MCF 10A (cell line): Measurements from ENCODE around the gene PM20D1. TPM values are rescaled to one million over a fixed set of nuclear protein-coding genes. Genes with fewer than 3 reads are reported as not detected.
"Not testable (repeated sequence)": the region's sequence is repeated elsewhere in the genome, so short reads cannot be mapped to it uniquely, and the experiment has no call there.

Experiments used
- BruUV-seq: library from RNA; stranded (reverse); fragments of 400-500 nt; replicated peaks from 2 replicates; lab custom pipeline; 2021; lab: Mats Ljungman, UMichigan
- CTCF ChIA-PET: fragments of 300-600 bp; sonication (Branson Sonifier 250); formaldehyde crosslinking; extraction: SDS; loops from one replicate; lab custom pipeline; 2021; ENCODE audit warnings: antibody characterized with exemption, inconsistent platforms; lab: Yijun Ruan, JAX
- POLR2A ChIA-PET: fragments of 300-600, 350-650 bp; sonication (Branson Sonifier 250); formaldehyde crosslinking; extraction: SDS; loops from one replicate; lab custom pipeline; 2020; ENCODE audit warnings: antibody characterized with exemption, inconsistent platforms; lab: Yijun Ruan, JAX
- DNase-seq: peaks from one replicate; pipeline ENCODE4 v3.0.0-alpha.2; 2018; ENCODE audit not compliant: unreplicated experiment
- H3K27ac Mint-ChIP-seq: one replicate; pipeline ENCODE4 v1.8.0; 2022; ENCODE audit warnings: mild to moderate bottlenecking, low read depth, mixed read lengths; ENCODE audit not compliant: unreplicated experiment
- H3K27me3 Mint-ChIP-seq: one replicate; pipeline ENCODE4 v1.8.0; 2022; ENCODE audit warnings: mixed read lengths; ENCODE audit not compliant: insufficient read depth, unreplicated experiment
- H3K36me3 Mint-ChIP-seq: one replicate; pipeline ENCODE4 v1.8.0; 2022; ENCODE audit warnings: mild to moderate bottlenecking, moderate library complexity, mixed read lengths; ENCODE audit not compliant: insufficient read depth, unreplicated experiment
- H3K4me1 Mint-ChIP-seq: one replicate; pipeline ENCODE4 v1.8.0; 2022; ENCODE audit warnings: mixed read lengths; ENCODE audit not compliant: insufficient read depth, unreplicated experiment
- H3K4me3 Mint-ChIP-seq: one replicate; pipeline ENCODE4 v1.8.0; 2022; ENCODE audit warnings: mild to moderate bottlenecking, moderate library complexity, mixed read lengths; ENCODE audit not compliant: unreplicated experiment
- H3K9me3 Mint-ChIP-seq: one replicate; pipeline ENCODE4 v1.8.0; 2022; ENCODE audit warnings: mixed read lengths; ENCODE audit not compliant: unreplicated experiment
- CTCF ChIP-seq: fragments of 200-600 bp; IDR thresholded peaks from one replicate; pipeline ENCODE4 v1.8.0; 2022; ENCODE audit warnings: antibody characterized with exemption, mild to moderate bottlenecking; ENCODE audit not compliant: unreplicated experiment
- intact Hi-C: fragments of 100-400 bp; cut with micrococcal nuclease; formaldehyde crosslinking; loops from 2 replicates; pipeline ENCODE4 v1.14.1; 2022
- total RNA-seq: library from RNA; stranded (reverse); gene quantifications from 2 replicates; pipeline ENCODE4 v1.2.3, GENCODE V29; 2022

PM20D1 gene
- total RNA-seq, 1 experiment from 2014 or later, result not detected

GRCh38 chr1:205858141-205858961 is 8.4 kb upstream of the PM20D1 start:
- Mint-ChIP-seq H3K4me3 (no peak overlapping the region), H3K36me3 (no peaks in the 10 kb centered on the region), H3K27ac (no peak overlapping the region), H3K9me3 (peaks cover 20% of the 10 kb centered on the region), H3K4me1 (peaks cover 7% of the 10 kb centered on the region), H3K27me3 (peaks cover 30% of the 10 kb centered on the region)
- no peak for TF ChIP-seq CTCF
- ChIA-PET CTCF (interaction anchor here (0.7 to 2.2 kb wide), 6 partner anchors 8 to 119 kb away, joined by 3 to 9 read pairs (median 3); partner anchors contain the start of gene PM20D1), POLR2A (interaction anchor here (0.9 kb wide), 1 partner anchor 47 kb away, joined by 3 read pairs; no protein-coding TSS in a partner anchor)
- intact Hi-C loops, result loop anchor here (10.0 kb wide), 1 partner anchor 46 kb away; no protein-coding TSS in a partner anchor
- no peak for DNase-seq
- no TSS peak for BruUV-seq

GRCh38 chr1:205857501-205857900 is 7.6 kb upstream of the PM20D1 start:
- Mint-ChIP-seq H3K27me3 (peaks cover 21% of the 10 kb centered on the region), H3K9me3 (peaks cover 20% of the 10 kb centered on the region)
- BruUV-seq, DNase-seq, H3K36me3 Mint-ChIP-seq, H3K4me1 Mint-ChIP-seq, H3K27ac Mint-ChIP-seq, H3K4me3 Mint-ChIP-seq: not testable (repeated sequence)
- intact Hi-C loops, result loop anchor here (10.0 kb wide), 1 partner anchor 47 kb away; no protein-coding TSS in a partner anchor
- CTCF ChIA-PET, result interaction anchor here (0.9 to 1.1 kb wide), 2 partner anchors 48 to 142 kb away, joined by 4 read pairs; no protein-coding TSS in a partner anchor
- POLR2A ChIA-PET, result interaction anchor here (0.9 kb wide), 1 partner anchor 46 kb away, joined by 3 read pairs; no protein-coding TSS in a partner anchor

GRCh38 chr1:205856433-205856832 is 6.5 kb upstream of the PM20D1 start:
- H3K27me3 Mint-ChIP-seq, result peaks cover 17% of the 10 kb centered on the region
- peaks cover 7% of the 10 kb centered on the region for H3K4me1 Mint-ChIP-seq
- no peak for TF ChIP-seq CTCF
- intact Hi-C loops, result loop anchor here (10.0 kb wide), 1 partner anchor 48 kb away; no protein-coding TSS in a partner anchor
- H3K36me3 Mint-ChIP-seq, result no peaks in the 10 kb centered on the region
- H3K4me3 Mint-ChIP-seq, result no peak overlapping the region
- POLR2A ChIA-PET, result interaction anchor here (0.7 kb wide), 1 partner anchor 108 kb away, joined by 3 read pairs; no protein-coding TSS in a partner anchor
- H3K9me3 Mint-ChIP-seq, result peaks cover 20% of the 10 kb centered on the region
- H3K27ac Mint-ChIP-seq, result no peak overlapping the region
- CTCF ChIA-PET, result interaction anchor here (1.1 to 1.2 kb wide), 2 partner anchors 19 to 141 kb away, joined by 3 to 4 read pairs; no protein-coding TSS in a partner anchor
- BruUV-seq, result no TSS peak
- no peak for DNase-seq

DNA sequence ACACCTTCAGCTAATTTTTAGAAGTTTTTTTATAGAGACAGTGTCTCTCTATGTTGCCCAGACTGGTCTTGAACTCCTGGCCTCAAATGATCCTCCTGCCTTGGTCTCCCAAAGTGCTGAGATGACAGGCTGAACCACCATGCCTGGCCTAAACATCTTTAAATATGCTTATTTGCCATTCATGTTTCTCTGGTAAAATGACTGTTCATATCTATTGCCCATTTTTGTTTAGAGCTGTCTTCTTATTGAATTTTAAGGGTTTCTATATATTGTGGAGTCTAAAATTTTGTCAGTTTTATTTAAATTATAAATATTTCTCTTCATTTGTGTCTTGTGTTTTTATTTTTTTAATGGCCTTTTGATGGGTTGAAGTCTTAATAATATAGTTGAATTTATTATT is 3.0 kb upstream of the PM20D1 start:
- ChIA-PET CTCF (interaction anchor here (0.6 to 1.0 kb wide), 5 partner anchors 23 to 912 kb away, joined by 3 to 5 read pairs (median 4); no protein-coding TSS in a partner anchor), POLR2A (interaction anchor here (1.2 to 1.7 kb wide), 2 partner anchors 12 to 14 kb away, joined by 3 to 8 read pairs; no protein-coding TSS in a partner anchor)
- intact Hi-C loops, result loop anchor here (10.0 kb wide), 1 partner anchor 52 kb away; no protein-coding TSS in a partner anchor
- no peak overlapping the region for H3K4me3 Mint-ChIP-seq
- DNase-seq, result no peak
- H3K9me3 Mint-ChIP-seq, result peaks cover 20% of the 10 kb centered on the region
- peaks cover 10% of the 10 kb centered on the region for H3K27me3 Mint-ChIP-seq
- peaks cover under 1% of the 10 kb centered on the region for H3K4me1 Mint-ChIP-seq
- no peak for TF ChIP-seq CTCF
- H3K36me3 Mint-ChIP-seq, result no peaks in the 10 kb centered on the region
- BruUV-seq, result no TSS peak
- H3K27ac Mint-ChIP-seq, result no peak overlapping the region
